ENCODE results near the gene CDCA4. TPM values are rescaled to one million over a fixed set of nuclear protein-coding genes. Genes with fewer than 3 reads are reported as not detected.
"Not testable (repeated sequence)": the region's sequence is repeated elsewhere in the genome, so short reads cannot be mapped to it uniquely, and the experiment has no call there.

The CDCA4 gene
- total and polyA plus RNA-seq, 2 donors, result 9.4 to 20.4 TPM

DNA sequence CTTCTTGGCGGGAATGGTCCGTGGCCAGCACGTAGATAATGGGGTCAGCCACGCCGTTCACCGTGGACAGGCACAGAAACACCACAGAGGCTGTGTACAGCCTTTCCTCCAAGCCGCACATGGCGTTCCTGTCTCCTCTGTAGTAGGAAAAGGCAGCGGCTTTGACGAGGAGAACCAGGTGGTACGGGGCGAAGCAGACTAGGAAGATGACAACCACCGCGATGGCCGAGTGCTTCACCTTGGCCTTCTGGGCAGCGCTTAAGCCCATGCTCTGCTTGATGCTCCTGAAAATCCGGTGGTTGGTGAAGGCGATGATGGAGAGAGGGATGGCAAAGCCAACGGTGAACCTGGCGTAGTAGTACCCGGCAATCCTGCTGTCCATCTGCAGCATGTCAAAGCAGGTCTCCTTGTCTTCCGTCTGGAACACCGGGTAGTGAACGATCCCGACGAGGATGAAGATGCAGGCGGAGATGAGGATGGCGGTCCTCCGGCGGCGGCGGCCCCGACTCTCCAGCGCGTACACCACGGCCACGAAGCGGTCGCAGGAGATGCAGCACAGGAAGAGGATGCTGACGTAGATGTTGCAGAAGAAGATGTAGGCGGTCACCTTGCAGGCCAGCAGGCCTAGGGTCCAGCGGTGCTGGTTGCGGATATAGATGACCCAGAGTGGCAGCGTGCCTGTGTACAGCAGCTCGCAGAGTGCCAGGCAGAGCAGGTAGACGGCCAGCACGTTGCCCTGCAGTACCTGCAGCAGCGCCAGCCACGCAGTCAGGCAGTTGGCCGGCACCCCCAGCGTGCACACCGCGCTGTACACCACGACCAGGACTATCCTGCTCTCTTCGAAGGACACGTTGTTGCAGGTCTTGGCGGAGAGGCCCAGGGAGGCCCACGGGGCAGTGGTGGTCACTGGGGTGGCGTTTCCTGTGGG, 30.6 kb upstream of the CDCA4 start:
- WGBS, result 93% methylated on average over 59 of the region's 59 CpGs
- no peak for DNase-seq (ENCODE audit: extremely low spot score)
- H3K36me3 ChIP-seq (ENCODE audit: insufficient read depth), result no peaks in the 10 kb centered on the region
- no peak overlapping the region for H3K4me3 ChIP-seq (ENCODE audit: low read depth, low read length)
- no peaks in the 10 kb centered on the region for H3K4me1 ChIP-seq (ENCODE audit: insufficient read depth)
- H3K27ac ChIP-seq (ENCODE audit: low read depth), result no peak overlapping the region

DNA sequence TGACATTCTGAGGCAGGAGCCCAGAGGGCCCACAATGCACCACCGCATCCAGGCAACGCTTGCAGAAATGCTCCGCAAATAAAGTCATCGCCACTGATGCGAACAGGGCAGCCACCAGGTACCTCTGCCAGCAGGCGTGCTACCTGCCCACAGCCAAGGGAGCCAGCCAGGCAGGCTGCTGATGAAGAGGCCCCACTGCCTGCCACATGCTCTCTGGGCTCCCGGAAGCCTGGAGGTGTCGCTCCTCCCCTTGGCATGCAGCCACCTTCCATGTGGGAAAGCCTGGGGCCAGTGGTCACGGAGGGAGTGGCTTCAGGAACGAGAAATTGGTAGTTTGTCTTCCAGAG, 29.6 kb upstream of the CDCA4 start:
- WGBS, result 65% methylated on average over 10 of the region's 10 CpGs
- no peak for DNase-seq (ENCODE audit: extremely low spot score)

DNA sequence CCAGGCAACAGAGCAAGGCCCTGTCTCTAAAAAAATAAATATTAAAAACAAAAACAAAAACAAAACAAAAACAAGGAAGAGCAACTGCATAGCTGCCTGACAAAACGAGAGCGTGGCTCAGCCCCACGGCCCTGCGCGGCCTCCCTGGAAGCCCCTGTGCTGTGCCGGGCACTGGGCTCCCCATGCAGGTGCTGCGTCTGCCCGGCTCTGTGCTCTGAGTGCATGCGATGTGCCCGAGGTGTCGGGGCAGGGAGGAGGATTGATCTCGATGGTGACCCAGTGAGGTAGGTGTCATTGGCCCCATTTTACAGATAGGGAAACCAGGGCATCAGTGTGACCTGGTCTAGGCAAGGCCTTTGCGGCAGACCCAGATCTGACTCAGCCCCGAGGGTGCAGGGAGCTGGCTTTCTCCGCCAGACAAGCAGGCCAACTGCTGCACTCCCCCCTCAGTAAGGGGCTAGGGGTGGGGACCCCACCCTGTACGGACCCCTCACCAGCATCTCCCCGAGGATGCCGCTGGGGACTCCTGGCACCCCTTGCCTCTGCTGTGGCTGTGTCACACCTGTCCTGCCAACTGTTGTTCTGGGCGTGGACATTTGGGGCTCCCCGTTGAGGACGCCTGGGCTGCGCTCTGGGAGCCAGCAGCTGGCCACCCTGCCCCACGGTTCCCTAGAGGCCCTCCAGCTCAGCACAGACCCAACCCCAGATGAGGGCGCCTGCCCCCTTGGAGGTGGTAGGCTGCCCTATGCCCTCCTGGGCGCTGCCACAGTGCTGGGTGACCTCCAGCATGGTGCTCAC, 29.1 kb upstream of the CDCA4 start:
- Histone ChIP-seq H3K27ac (ENCODE audit: low read depth) (no peak overlapping the region), H3K4me1 (ENCODE audit: insufficient read depth) (no peaks in the 10 kb centered on the region), H3K4me3 (ENCODE audit: low read depth, low read length) (no peak overlapping the region), H3K36me3 (ENCODE audit: insufficient read depth) (no peaks in the 10 kb centered on the region)
- WGBS, result 87% methylated on average over 25 of the region's 25 CpGs
- DNase-seq (ENCODE audit: extremely low spot score), result no peak

More for the DNA sequence above, 29.6 kb upstream of the CDCA4 start:
- Histone ChIP-seq H3K4me3 (ENCODE audit: low read depth, low read length) (no peak overlapping the region), H3K4me1 (ENCODE audit: insufficient read depth) (no peaks in the 10 kb centered on the region), H3K27ac (ENCODE audit: low read depth) (no peak overlapping the region), H3K36me3 (ENCODE audit: insufficient read depth) (no peaks in the 10 kb centered on the region)

DNA sequence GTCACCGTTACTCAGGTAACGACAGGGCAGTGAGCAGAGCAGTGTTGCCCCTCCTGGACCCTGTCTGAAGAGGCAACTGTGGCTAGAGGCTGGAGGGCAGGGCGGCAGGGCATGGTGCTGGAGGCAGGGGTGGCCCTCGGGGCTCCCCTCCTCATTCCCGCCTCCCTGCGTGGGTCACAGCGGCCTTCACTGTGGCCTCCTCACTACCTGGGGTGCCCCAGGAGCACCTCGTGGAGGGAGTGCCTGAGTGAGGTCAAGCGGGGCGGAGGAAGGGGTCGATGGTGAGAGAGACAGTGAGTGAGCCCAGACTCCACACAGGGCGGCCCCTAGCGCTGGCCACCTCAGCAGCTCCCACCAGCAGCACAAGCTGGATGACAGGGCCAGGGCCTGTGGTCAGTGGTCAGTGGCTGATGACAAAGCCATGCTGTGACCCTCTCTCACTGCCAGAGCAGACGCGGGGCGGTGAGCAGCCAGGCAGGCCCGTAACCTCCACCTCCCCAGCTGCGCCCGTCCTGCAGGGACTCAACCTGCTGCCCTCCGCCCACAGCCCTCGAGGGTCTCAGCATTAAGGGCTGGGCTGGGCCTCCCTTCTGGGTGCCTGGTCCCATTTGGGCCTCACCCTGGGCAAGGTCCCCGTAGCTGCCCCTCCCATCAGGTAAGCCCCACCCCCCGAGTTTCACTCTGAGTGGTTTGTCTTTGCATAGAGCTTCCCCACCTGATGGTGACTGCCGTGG, 26.6 kb upstream of the CDCA4 start:
- Histone ChIP-seq H3K27ac (ENCODE audit: low read depth) (no peak overlapping the region), H3K36me3 (ENCODE audit: insufficient read depth) (no peaks in the 10 kb centered on the region), H3K4me3 (ENCODE audit: low read depth, low read length) (no peak overlapping the region), H3K4me1 (ENCODE audit: insufficient read depth) (no peaks in the 10 kb centered on the region)
- WGBS, result 83% methylated on average over 24 of the region's 24 CpGs
- no peak for DNase-seq (ENCODE audit: extremely low spot score)

DNA sequence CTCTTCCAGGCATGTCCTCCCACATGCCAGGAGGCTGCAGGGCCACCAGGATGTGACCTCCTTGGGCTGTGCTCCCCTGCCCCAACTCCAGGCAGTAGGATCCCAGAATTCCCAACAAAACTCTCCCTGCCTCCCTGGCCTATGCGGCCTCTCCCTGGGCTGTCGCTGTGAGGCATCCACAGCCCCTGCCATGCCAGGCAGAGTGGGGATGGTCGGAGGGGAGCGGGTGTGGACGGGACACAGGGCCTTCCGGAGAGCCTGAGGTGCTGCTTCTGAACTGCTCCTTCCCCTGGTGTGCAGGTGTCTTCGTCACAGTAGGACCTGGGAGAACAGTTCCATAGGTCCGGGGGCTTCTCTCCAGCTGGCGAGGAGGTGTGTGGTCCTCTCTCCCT, 26.0 kb upstream of the CDCA4 start:
- H3K36me3 ChIP-seq (ENCODE audit: insufficient read depth), result no peaks in the 10 kb centered on the region
- DNase-seq (ENCODE audit: extremely low spot score), result no peak
- 95% methylated on average over 9 of the region's 9 CpGs for WGBS
- H3K4me1 ChIP-seq (ENCODE audit: insufficient read depth), result no peaks in the 10 kb centered on the region
- H3K4me3 ChIP-seq (ENCODE audit: low read depth, low read length), result no peak overlapping the region
- no peak overlapping the region for H3K27ac ChIP-seq (ENCODE audit: low read depth)

DNA sequence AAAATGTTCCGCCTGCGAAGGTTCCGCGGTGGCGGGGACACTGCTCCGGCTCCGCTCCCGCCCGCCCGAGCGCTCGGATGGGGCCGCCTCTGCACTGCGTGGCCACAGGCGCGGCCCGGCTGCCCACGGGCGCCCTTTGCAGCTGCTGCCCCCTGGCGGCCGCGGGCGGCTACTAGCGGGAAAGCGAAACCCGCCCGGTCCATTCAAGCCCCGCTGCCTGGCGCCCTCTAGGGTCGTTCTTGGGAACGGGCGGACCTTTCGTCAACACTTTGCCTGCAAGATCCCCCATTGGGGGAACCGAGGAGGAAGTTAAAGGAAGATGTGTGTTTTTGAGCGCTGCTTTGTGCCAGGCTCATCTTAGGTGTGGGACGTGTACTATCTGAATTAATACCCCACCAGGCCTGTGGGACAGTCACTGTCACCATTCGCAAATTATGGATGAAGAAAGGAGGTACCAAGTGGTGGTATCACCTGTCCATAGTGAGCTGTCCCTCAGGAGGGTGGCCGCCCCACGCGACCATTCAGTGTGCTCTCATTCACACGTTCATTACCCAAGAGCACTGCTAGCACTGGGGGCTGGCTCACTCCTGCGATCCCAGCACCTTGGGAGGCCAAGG, 24.9 kb upstream of the CDCA4 start:
- 5% methylated on average over 42 of the region's 42 CpGs for WGBS
- no peak overlapping the region for H3K27ac ChIP-seq (ENCODE audit: low read depth)
- no peaks in the 10 kb centered on the region for H3K4me1 ChIP-seq (ENCODE audit: insufficient read depth)
- no peak for DNase-seq (ENCODE audit: extremely low spot score)
- no peaks in the 10 kb centered on the region for H3K36me3 ChIP-seq (ENCODE audit: insufficient read depth)
- no peak overlapping the region for H3K4me3 ChIP-seq (ENCODE audit: low read depth, low read length)

DNA sequence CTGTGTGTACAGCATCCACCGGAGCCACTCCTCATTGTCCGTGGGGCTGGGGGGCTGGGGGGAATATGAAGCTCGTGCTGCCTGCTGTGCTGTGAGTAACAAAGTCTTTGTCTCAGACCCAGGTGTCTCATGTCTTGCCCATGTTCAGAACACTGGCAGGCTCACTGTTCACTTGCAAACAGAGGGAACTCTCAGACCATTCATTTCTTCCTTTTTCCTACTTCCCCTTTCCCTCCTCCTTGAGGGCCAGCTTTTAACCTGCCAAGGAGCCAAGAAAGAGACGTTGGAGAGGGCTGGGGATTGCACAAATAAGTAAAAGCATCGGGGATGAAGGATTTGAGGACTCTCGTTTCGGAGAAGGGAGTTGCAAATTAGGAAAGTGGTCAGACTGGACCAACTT, 22.8 kb upstream of the CDCA4 start:
- no peak for DNase-seq (ENCODE audit: extremely low spot score)
- WGBS, result 62% methylated on average over 7 of the region's 7 CpGs
- H3K4me3 ChIP-seq (ENCODE audit: low read depth, low read length), result no peak overlapping the region
- H3K27ac ChIP-seq (ENCODE audit: low read depth), result no peak overlapping the region
- H3K36me3 ChIP-seq (ENCODE audit: insufficient read depth), result no peaks in the 10 kb centered on the region
- no peaks in the 10 kb centered on the region for H3K4me1 ChIP-seq (ENCODE audit: insufficient read depth)

DNA sequence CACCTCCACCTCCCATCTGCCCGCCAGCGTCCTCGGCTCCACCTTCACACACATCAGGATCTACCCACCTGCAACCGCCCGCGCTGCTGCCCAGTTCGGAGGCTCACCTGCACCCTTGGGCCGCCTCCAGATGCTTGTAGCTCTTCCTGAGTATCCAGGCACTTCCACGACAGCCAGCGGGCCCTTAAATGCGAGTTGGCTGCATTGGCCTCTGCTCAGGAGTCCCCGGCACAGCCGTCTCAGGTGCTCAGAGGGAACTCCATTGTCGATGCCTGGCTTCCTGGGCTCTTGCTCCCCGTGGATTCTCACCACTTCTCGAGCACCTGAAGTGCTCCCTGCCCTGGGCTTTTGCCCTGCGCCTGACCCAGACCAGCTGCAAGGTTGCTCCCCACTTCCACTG, 21.9 kb upstream of the CDCA4 start:
- H3K27ac ChIP-seq (ENCODE audit: low read depth), result no peak overlapping the region
- no peaks in the 10 kb centered on the region for H3K4me1 ChIP-seq (ENCODE audit: insufficient read depth)
- 88% methylated on average over 17 of the region's 17 CpGs for WGBS
- no peaks in the 10 kb centered on the region for H3K36me3 ChIP-seq (ENCODE audit: insufficient read depth)
- H3K4me3 ChIP-seq (ENCODE audit: low read depth, low read length), result no peak overlapping the region
- no peak for DNase-seq (ENCODE audit: extremely low spot score)

DNA sequence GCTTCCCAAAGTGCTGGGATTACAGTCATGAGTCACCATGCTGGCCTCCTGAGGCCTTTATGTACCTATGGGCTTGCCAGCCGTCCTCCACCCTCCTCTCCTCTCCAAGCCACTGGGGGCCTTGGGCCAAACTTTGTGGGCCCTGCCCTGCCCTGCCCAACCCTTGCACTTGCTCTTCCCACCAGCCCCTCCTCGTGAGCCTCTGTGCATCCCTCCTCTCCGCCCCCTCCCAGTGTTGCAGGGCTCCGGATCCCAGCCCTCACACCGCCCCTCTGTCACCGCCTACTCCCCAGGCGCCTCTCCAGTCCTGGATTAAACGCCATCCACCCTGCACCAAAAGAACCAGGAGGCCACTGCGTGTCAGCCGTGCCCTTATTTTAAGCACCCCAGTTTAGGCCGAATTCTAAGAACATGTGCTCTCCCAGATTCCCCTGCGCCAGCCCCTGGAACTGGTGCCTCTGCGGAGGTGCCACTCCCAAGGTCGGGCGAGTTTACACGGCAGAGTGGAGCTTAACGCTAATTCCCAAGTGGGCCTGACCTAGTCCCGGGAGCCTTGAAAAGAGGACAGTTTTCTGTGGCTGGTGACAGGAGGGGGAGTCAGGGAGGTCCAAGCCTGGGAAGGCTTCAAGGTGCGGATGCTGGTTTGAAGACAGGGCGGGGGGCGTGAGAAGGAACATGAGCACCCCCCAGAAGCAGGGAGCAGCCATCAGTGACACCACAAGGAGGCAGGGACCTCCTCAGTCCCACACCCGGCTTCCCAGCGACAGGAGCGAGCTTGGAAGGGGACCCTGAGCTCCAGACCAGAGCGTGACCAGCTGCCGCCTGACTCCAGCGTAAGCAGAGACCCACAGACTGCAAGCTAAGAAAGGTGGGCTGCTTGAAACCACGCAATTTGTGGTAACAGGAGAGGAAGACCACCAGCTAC, 21.2 kb upstream of the CDCA4 start:
- no peak overlapping the region for H3K27ac ChIP-seq (ENCODE audit: low read depth)
- 82% methylated on average over 28 of the region's 28 CpGs for WGBS

DNA sequence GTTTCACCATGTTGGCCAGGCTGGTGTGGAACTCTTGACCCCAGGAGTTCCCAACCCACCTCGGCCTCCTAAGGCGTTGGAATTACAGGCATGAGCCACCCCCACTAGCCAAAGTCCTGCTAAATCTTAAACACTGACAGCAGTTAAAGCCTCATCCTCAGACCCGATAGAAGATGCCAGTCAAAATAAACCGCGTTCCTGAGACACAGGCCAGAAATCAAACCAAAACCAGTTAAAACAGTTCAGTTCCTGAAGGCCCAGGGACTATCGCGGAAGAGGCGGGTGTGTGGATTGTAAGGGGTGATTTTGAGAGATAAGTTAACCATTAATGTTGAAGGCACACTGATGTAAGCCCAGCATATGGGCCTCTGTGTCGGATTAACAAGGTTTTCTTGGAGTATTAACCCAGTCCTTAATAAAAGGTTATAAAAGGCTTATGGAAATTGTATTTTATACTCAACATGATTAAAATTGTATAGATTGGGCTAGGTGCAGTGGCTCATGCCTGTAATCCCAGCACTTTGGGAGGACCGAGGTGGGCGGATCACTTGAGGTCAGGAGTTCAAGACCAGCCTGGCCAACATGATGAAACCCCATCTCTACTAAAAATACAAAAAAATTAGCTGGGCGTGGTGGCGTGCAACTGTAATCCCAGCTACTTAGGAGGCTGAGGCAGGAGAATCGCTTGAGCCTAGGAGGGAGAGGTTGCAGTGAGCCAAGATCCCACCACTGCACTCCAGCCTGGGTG, 18.7 kb upstream of the CDCA4 start:
- Histone ChIP-seq H3K4me1 (ENCODE audit: insufficient read depth) (no peaks in the 10 kb centered on the region), H3K27ac (ENCODE audit: low read depth) (no peak overlapping the region), H3K36me3 (ENCODE audit: insufficient read depth) (no peaks in the 10 kb centered on the region), H3K4me3 (ENCODE audit: low read depth, low read length) (no peak overlapping the region)
- WGBS, result 56% methylated on average over 9 of the region's 14 CpGs
- no peak for DNase-seq (ENCODE audit: extremely low spot score)

More for the DNA sequence above, 21.2 kb upstream of the CDCA4 start:
- H3K4me3 ChIP-seq (ENCODE audit: low read depth, low read length), result no peak overlapping the region
- H3K36me3 ChIP-seq (ENCODE audit: insufficient read depth), result no peaks in the 10 kb centered on the region
- H3K4me1 ChIP-seq (ENCODE audit: insufficient read depth), result no peaks in the 10 kb centered on the region
- no peak for DNase-seq (ENCODE audit: extremely low spot score)

DNA sequence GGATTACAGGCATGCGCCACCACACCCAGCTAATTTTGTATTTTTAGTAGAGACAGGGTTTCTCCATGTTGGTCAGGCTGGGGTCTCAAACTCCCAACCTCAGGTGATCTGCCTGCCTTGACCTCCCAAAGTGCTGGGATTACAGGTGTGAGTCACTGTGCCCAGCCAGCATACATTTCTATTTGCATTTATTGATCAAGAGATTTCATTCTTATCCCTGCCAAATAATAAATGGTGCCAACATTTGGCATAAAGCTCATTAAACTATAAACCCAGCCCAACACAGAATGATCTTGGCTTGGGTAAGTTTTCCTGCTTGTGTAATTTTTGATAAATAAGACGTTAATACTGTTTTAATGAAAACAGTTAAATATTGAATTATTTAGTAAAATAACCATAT, 14.7 kb upstream of the CDCA4 start:
- H3K4me3 ChIP-seq (ENCODE audit: low read depth, low read length); DNase-seq (ENCODE audit: extremely low spot score); H3K36me3 ChIP-seq (ENCODE audit: insufficient read depth); H3K4me1 ChIP-seq (ENCODE audit: insufficient read depth); H3K27ac ChIP-seq (ENCODE audit: low read depth): not testable (repeated sequence)
- 88% methylated on average over 2 of the region's 2 CpGs for WGBS

All from urinary bladder (tissue), 4 donors.